ENCODE results near the gene MMP1. TPM values are rescaled to one million over a fixed set of nuclear protein-coding genes. Genes with fewer than 3 reads are reported as not detected.

Gene MMP1
- total and polyA plus RNA-seq, 8 donors, result 0.20 to 1.7 (median 0.70) TPM; not detected in 1

GRCh38 chr11:102799681-102800340 is 1.9 kb upstream of the MMP1 start:
- no peak overlapping the region for H3K4me3 ChIP-seq
- no peak overlapping the region for H3K27ac ChIP-seq
- ATAC-seq, result no peak
- H3K4me1 ChIP-seq, result no peaks in the 10 kb centered on the region
- DNase-seq, result no peak
- no peaks in the 10 kb centered on the region for H3K9me3 ChIP-seq
- TF ChIP-seq, protein P1, sequence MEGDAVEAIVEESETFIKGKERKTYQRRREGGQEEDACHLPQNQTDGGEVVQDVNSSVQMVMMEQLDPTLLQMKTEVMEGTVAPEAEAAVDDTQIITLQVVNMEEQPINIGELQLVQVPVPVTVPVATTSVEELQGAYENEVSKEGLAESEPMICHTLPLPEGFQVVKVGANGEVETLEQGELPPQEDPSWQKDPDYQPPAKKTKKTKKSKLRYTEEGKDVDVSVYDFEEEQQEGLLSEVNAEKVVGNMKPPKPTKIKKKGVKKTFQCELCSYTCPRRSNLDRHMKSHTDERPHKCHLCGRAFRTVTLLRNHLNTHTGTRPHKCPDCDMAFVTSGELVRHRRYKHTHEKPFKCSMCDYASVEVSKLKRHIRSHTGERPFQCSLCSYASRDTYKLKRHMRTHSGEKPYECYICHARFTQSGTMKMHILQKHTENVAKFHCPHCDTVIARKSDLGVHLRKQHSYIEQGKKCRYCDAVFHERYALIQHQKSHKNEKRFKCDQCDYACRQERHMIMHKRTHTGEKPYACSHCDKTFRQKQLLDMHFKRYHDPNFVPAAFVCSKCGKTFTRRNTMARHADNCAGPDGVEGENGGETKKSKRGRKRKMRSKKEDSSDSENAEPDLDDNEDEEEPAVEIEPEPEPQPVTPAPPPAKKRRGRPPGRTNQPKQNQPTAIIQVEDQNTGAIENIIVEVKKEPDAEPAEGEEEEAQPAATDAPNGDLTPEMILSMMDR (IDR thresholded peaks at IDR 0.05), result no peak
- 67 to 77% methylated on average over 6 of the region's 6 CpGs for WGBS, 2 donors
- H3K36me3 ChIP-seq, result no peaks in the 10 kb centered on the region
- FAIRE-seq, result no peak
- intact Hi-C loops (cut with DNase I), result no loop called here
- H3K27me3 ChIP-seq, result peaks cover 0 to 1% (median 0%) of the 10 kb centered on the region in 4 donors

GRCh38 chr11:102794382-102794781 is 3.6 kb downstream of the MMP1 start:
- Histone ChIP-seq H3K27me3 (no peaks in the 10 kb centered on the region), H3K4me1 (no peaks in the 10 kb centered on the region), H3K9me3 (no peaks in the 10 kb centered on the region), H3K27ac (no peak overlapping the region), H3K4me3 (no peak overlapping the region), H3K36me3 (no peaks in the 10 kb centered on the region)
- intact Hi-C loops (cut with DNase I), result no loop called here
- ATAC-seq (no peak), DNase-seq (no peak), FAIRE-seq (no peak)
- TF ChIP-seq, protein P1 (IDR thresholded peaks at IDR 0.05), result no peak

DNA sequence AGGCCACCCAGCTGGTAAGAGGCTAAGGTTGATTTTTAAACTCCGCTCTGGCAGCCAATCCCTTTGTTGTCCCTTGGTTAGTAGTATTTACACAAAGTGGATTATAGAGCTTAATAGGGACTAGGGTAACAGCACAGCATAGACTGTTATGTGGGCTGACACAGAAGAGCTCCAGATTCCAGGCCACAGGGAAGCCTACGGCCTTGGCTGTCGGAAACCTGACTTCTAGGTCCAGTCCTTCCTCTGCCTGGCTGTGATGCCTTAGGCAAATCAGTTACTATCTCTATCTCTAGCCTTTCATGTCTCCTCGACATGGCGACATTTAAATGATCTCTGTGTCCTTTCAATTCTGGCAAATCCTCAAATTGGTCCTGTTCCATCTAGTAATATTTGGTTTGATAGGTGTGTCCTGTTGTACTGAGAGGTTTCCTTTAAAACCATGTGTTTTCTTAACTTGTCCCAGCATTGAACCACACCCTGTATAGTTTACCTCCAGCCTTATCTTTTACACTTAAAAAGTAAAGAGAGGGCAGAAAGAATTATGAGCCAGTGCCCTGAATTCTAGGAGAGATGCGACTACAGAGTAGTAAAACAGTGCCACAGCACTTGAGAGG is 4.2 kb downstream of the MMP1 start:
- H3K9me3 ChIP-seq, result no peaks in the 10 kb centered on the region
- H3K4me1 ChIP-seq, result no peaks in the 10 kb centered on the region
- ATAC-seq, result peak in 1 of 4 donors; percentile 50
- no peak overlapping the region for H3K4me3 ChIP-seq
- no peak for DNase-seq
- TF ChIP-seq, protein P1 (IDR thresholded peaks at IDR 0.05), result no peak
- no peak for FAIRE-seq
- intact Hi-C loops (cut with DNase I), result no loop called here
- H3K27me3 ChIP-seq, result no peaks in the 10 kb centered on the region
- H3K36me3 ChIP-seq, result no peaks in the 10 kb centered on the region
- no peak overlapping the region for H3K27ac ChIP-seq
- 75 to 82% methylated on average over 6 of the region's 6 CpGs for WGBS, 2 donors

GRCh38 chr11:102792604-102793003 is 5.4 kb downstream of the MMP1 start:
- Histone ChIP-seq H3K36me3 (no peaks in the 10 kb centered on the region), H3K9me3 (no peaks in the 10 kb centered on the region), H3K27me3 (no peaks in the 10 kb centered on the region), H3K27ac (no peak overlapping the region), H3K4me1 (no peaks in the 10 kb centered on the region), H3K4me3 (no peak overlapping the region)
- ATAC-seq (peak in 2 of 4 donors; percentile 40 to 77), DNase-seq (no peak), FAIRE-seq (no peak)
- intact Hi-C loops (cut with DNase I), result no loop called here
- TF ChIP-seq, protein P1 (IDR thresholded peaks at IDR 0.05), result no peak
- WGBS, 2 donors, result 39 to 49% methylated on average over 5 of the region's 5 CpGs
